ENCODE results near the gene BDKRB2. TPM values are rescaled to one million over a fixed set of nuclear protein-coding genes. Genes with fewer than 3 reads are reported as not detected.

Gene BDKRB2
- polyA plus RNA-seq, 1 donor from 2014 or later: not detected

DNA sequence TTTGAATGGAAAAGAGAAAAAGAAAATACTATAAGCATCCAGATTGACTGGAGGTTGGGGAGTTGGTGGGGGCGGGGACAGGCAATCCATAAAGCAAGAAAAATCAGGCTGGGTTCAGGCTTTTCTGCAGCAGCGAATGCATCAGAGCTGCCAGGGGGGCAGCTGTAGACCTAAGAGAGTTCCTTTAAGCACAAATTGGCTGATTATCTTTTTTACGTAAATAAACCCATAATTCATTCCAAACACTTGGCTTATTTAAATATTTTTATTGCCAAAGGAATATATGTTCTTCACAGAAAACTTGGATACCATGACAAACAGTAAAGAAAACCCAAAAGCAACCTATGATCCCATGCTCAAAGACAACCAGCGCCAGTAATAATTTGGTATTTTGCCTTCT lies 10.2 kb downstream of the BDKRB2 start:
- H3K9me3 ChIP-seq (ENCODE audit: low read length): no peaks in the 10 kb centered on the region
- TF ChIP-seq POLR2AphosphoS5 (IDR thresholded peaks at IDR 0.05) (no peak), EP300 (conservative IDR thresholded peaks at IDR 0.05; ENCODE audit: poor library complexity, severe bottlenecking) (no peak), SMC3 (conservative IDR thresholded peaks at IDR 0.05; ENCODE audit: poor library complexity) (no peak), REST (IDR thresholded peaks at IDR 0.05; ENCODE audit: borderline replicate concordance) (no peak), EZH2 (IDR thresholded peaks at IDR 0.05; ENCODE audit: borderline replicate concordance, insufficient read depth, low read length, poor library complexity, severe bottlenecking) (no peak), TAF1 (IDR thresholded peaks at IDR 0.05; ENCODE audit: low read depth) (no peak), MXI1 (conservative IDR thresholded peaks at IDR 0.05; ENCODE audit: poor library complexity, severe bottlenecking) (no peak), RAD21 (conservative IDR thresholded peaks at IDR 0.05) (no peak)
- TF ChIP-seq, protein P1, sequence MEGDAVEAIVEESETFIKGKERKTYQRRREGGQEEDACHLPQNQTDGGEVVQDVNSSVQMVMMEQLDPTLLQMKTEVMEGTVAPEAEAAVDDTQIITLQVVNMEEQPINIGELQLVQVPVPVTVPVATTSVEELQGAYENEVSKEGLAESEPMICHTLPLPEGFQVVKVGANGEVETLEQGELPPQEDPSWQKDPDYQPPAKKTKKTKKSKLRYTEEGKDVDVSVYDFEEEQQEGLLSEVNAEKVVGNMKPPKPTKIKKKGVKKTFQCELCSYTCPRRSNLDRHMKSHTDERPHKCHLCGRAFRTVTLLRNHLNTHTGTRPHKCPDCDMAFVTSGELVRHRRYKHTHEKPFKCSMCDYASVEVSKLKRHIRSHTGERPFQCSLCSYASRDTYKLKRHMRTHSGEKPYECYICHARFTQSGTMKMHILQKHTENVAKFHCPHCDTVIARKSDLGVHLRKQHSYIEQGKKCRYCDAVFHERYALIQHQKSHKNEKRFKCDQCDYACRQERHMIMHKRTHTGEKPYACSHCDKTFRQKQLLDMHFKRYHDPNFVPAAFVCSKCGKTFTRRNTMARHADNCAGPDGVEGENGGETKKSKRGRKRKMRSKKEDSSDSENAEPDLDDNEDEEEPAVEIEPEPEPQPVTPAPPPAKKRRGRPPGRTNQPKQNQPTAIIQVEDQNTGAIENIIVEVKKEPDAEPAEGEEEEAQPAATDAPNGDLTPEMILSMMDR (IDR thresholded peaks at IDR 0.05; ENCODE audit: poor library complexity, severe bottlenecking): no peak
- no peak overlapping the region for H3K9ac ChIP-seq (ENCODE audit: low read length)
- no peaks in the 10 kb centered on the region for H3F3A ChIP-seq (ENCODE audit: insufficient read depth, low read length, poor library complexity, severe bottlenecking)
- H3K79me2 ChIP-seq (replicated peaks; ENCODE audit: insufficient read depth, low read length): no peaks in the 10 kb centered on the region
- H3K9me2 ChIP-seq (ENCODE audit: insufficient read depth, low read length): no peaks in the 10 kb centered on the region
- no peak overlapping the region for H3K27ac ChIP-seq (ENCODE audit: low read length)
- no peak overlapping the region for H2AFZ ChIP-seq (ENCODE audit: low read depth, low read length)
- no peak overlapping the region for H3K4me2 ChIP-seq (ENCODE audit: low read length)
- no peaks in the 10 kb centered on the region for H4K20me1 ChIP-seq (ENCODE audit: insufficient read depth)
- no peak overlapping the region for H3K4me3 ChIP-seq (ENCODE audit: low read length)
- H3K27me3 ChIP-seq (ENCODE audit: insufficient read depth, low read depth, low read length): no peaks in the 10 kb centered on the region
- H3K36me3 ChIP-seq (ENCODE audit: insufficient read depth, low read length): no peaks in the 10 kb centered on the region

GRCh38 chr14:96215452-96216244 lies 11.0 kb downstream of the BDKRB2 start:
- Histone ChIP-seq H3K36me3 (ENCODE audit: insufficient read depth, low read length) (no peaks in the 10 kb centered on the region), H3K4me3 (ENCODE audit: low read length) (no peak overlapping the region), H3K9me2 (ENCODE audit: insufficient read depth, low read length) (no peaks in the 10 kb centered on the region), H3K27ac (ENCODE audit: low read length) (no peak overlapping the region), H3K9me3 (ENCODE audit: low read length) (no peaks in the 10 kb centered on the region), H3K79me2 (replicated peaks; ENCODE audit: insufficient read depth, low read length) (no peaks in the 10 kb centered on the region), H3K4me2 (ENCODE audit: low read length) (no peak overlapping the region), H4K20me1 (ENCODE audit: insufficient read depth) (no peaks in the 10 kb centered on the region), H3K9ac (ENCODE audit: low read length) (no peak overlapping the region), H3F3A (ENCODE audit: insufficient read depth, low read length, poor library complexity, severe bottlenecking) (no peaks in the 10 kb centered on the region), H3K27me3 (ENCODE audit: insufficient read depth, low read depth, low read length) (no peaks in the 10 kb centered on the region), H2AFZ (ENCODE audit: low read depth, low read length) (no peak overlapping the region)
- TF ChIP-seq SMC3 (conservative IDR thresholded peaks at IDR 0.05; ENCODE audit: poor library complexity) (no peak), REST (IDR thresholded peaks at IDR 0.05; ENCODE audit: borderline replicate concordance) (no peak), RAD21 (conservative IDR thresholded peaks at IDR 0.05) (no peak), TAF1 (IDR thresholded peaks at IDR 0.05; ENCODE audit: low read depth) (no peak), EP300 (conservative IDR thresholded peaks at IDR 0.05; ENCODE audit: poor library complexity, severe bottlenecking) (no peak)
- TF ChIP-seq, protein P1 (IDR thresholded peaks at IDR 0.05; ENCODE audit: poor library complexity, severe bottlenecking): no peak
